ENCODE measurements around the gene SOX30.

DNA sequence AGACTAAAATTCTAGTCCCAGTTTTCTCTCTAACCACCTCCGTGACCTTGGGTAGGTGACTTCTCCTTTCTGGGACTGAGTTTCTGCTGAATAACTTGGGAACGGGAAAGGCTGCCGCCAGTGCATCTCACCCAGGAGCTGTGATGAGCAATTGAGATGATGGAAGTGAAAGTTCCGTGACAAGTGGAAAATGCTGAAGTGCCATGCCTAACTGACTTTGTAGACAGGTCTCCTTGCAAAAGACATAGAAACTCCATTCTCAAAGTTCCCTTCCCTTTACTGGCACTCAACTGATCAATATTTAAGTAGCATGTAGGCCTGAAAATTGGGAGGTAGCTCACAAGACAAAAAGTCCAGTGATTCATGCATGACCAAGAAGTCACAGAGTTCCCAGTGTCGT lies 70.3 kb downstream of the SOX30 start:
- TF ChIP-seq, protein P1, sequence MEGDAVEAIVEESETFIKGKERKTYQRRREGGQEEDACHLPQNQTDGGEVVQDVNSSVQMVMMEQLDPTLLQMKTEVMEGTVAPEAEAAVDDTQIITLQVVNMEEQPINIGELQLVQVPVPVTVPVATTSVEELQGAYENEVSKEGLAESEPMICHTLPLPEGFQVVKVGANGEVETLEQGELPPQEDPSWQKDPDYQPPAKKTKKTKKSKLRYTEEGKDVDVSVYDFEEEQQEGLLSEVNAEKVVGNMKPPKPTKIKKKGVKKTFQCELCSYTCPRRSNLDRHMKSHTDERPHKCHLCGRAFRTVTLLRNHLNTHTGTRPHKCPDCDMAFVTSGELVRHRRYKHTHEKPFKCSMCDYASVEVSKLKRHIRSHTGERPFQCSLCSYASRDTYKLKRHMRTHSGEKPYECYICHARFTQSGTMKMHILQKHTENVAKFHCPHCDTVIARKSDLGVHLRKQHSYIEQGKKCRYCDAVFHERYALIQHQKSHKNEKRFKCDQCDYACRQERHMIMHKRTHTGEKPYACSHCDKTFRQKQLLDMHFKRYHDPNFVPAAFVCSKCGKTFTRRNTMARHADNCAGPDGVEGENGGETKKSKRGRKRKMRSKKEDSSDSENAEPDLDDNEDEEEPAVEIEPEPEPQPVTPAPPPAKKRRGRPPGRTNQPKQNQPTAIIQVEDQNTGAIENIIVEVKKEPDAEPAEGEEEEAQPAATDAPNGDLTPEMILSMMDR (conservative IDR thresholded peaks at IDR 0.05), result no peak
- TF ChIP-seq EZH2 (IDR thresholded peaks at IDR 0.05; ENCODE audit: low read depth), result no peak

Data from PC-9 (cell line).